HepG2 (cell line): ENCODE data around the gene C9orf50. TPM values are rescaled to one million over a fixed set of nuclear protein-coding genes. Genes with fewer than 3 reads are reported as not detected.
A peak's percentile ranks its signal among the peaks of the same experiment; 100 is the strongest.

Experiments used
- CC2D1A ChIP-seq: sonication (generic); formaldehyde crosslinking; IDR thresholded peaks from 2 replicates; pipeline ENCODE4 v1.8.1; 2023; ENCODE audit warnings: mild to moderate bottlenecking, missing genetic modification reagents
- EEA1 ChIP-seq: sonication (generic); formaldehyde crosslinking; IDR thresholded peaks from 2 replicates; pipeline ENCODE4 v1.5.1; 2020; ENCODE audit warnings: mild to moderate bottlenecking, missing genetic modification reagents, borderline replicate concordance
- EP300 ChIP-seq, 3 experiments: sonication (generic) in 1 of 3; formaldehyde crosslinking in 1 of 3; IDR thresholded peaks; 2 replicates each; pipeline versions ENCODE4 v1.5.1 to v1.6.1; 2011 to 2020; ENCODE audit warnings: low read depth in 2 of 3, low read length in 2 of 3, borderline replicate concordance in 1 of 3, improper control_type of control experiment in 1 of 3, mild to moderate bottlenecking in 1 of 3, missing genetic modification reagents in 1 of 3, moderate library complexity in 1 of 3
- JUN ChIP-seq: sonication (generic); formaldehyde crosslinking; IDR thresholded peaks from 2 replicates; pipeline ENCODE4 v1.4.0; 2020; ENCODE audit warnings: mild to moderate bottlenecking, missing genetic modification reagents
- KDM5B ChIP-seq: sonication (generic); formaldehyde crosslinking; IDR thresholded peaks from 2 replicates; pipeline ENCODE4 v1.4.0; 2020; ENCODE audit warnings: missing genetic modification reagents, mild to moderate bottlenecking, borderline replicate concordance
- MAFK ChIP-seq, 2 experiments: IDR thresholded peaks in 1 of 2; conservative IDR thresholded peaks in 1 of 2; 2 replicates each; pipeline ENCODE4 v1.6.1; 2011; ENCODE audit warnings: improper control_type of control experiment in 2 of 2, low read length in 2 of 2
- MEF2D ChIP-seq: sonication (generic); formaldehyde crosslinking; IDR thresholded peaks from 2 replicates; pipeline ENCODE4 v1.5.1; 2020; ENCODE audit warnings: mild to moderate bottlenecking, missing genetic modification reagents
- SIN3B ChIP-seq: fragments of 150-350 bp; IDR thresholded peaks from 2 replicates; pipeline ENCODE4 v1.6.1; 2014; ENCODE audit warnings: low read length
- SKI ChIP-seq: fragments of 450-650 bp; IDR thresholded peaks from one replicate; pipeline ENCODE4 v1.6.1; 2018; ENCODE audit warnings: mild to moderate bottlenecking; ENCODE audit not compliant: partially characterized antibody
- ZNF143 ChIP-seq: sonication (generic); formaldehyde crosslinking; IDR thresholded peaks from 2 replicates; pipeline ENCODE4 v1.4.0; 2020; ENCODE audit warnings: missing genetic modification reagents
- ZNF546 ChIP-seq: sonication (generic); formaldehyde crosslinking; conservative IDR thresholded peaks from 2 replicates; pipeline ENCODE4 v1.8.1; 2023; ENCODE audit warnings: mild to moderate bottlenecking, missing genetic modification reagents
- ZNF75D ChIP-seq: sonication (generic); formaldehyde crosslinking; IDR thresholded peaks from 2 replicates; pipeline ENCODE4 v1.8.1; 2023; ENCODE audit warnings: missing genetic modification reagents, mild to moderate bottlenecking, borderline replicate concordance
- polyA plus RNA-seq, 8 experiments: library from polyadenylated mRNA; depleted of rRNA in 3 of 8; stranded (reverse) in 7 of 8; unstranded in 1 of 8; fragments of >200 nt; fragmentation: Illumina TruSeq in 4 of 8; extraction: Trizol in 4 of 8; gene quantifications; 2 replicates each; pipeline versions ENCODE4 v1.2.1 to v1.2.3, GENCODE V29; 2011 to 2016; ENCODE audit warnings: low read depth in 4 of 8, missing spikeins in 1 of 8, mixed read lengths in 1 of 8; ENCODE audit not compliant: insufficient read depth in 1 of 8
- total RNA-seq, 5 experiments: library from RNA; depleted of rRNA; stranded (reverse); fragments of >200 nt; fragmentation: Illumina TruSeq; extraction: Trizol; gene quantifications; 2 replicates each; pipeline ENCODE4 v1.2.3, GENCODE V29; 2016; ENCODE audit warnings: low read depth in 1 of 5
- TF ChIP-seq, protein P1 (sequence below), 2 experiments: sonication (generic) in 1 of 2; formaldehyde crosslinking in 1 of 2; IDR thresholded peaks; 2 replicates each; pipeline versions ENCODE4 v1.4.0 to v1.6.1; 2016 to 2020; ENCODE audit warnings: borderline replicate concordance in 1 of 2, low read depth in 1 of 2, mild to moderate bottlenecking in 1 of 2, missing genetic modification reagents in 1 of 2
- TF ChIP-seq, protein P2 (sequence below): sonication (generic); formaldehyde crosslinking; IDR thresholded peaks from 2 replicates; pipeline ENCODE4 v1.8.0; 2022; ENCODE audit warnings: missing genetic modification reagents, mild to moderate bottlenecking, inconsistent platforms, borderline replicate concordance
- TF ChIP-seq, protein P3 (sequence below): IDR thresholded peaks from 2 replicates; pipeline ENCODE4 v1.6.1; 2016; ENCODE audit warnings: mild to moderate bottlenecking
- TF ChIP-seq, protein P4 (sequence below): sonication (generic); formaldehyde crosslinking; IDR thresholded peaks from 2 replicates; pipeline ENCODE4 v1.5.0; 2020; ENCODE audit warnings: missing genetic modification reagents
- TF ChIP-seq, protein P5 (sequence below): sonication (generic); formaldehyde crosslinking; IDR thresholded peaks from 2 replicates; pipeline ENCODE4 v1.8.0; 2022; ENCODE audit warnings: missing genetic modification reagents, low read depth, mild to moderate bottlenecking, borderline replicate concordance

Gene C9orf50
- total and polyA plus RNA-seq, 2 of the 13 experiments (the other 11 are each of a cell fraction or from before 2014, with no cell fraction given) = not detected

DNA sequence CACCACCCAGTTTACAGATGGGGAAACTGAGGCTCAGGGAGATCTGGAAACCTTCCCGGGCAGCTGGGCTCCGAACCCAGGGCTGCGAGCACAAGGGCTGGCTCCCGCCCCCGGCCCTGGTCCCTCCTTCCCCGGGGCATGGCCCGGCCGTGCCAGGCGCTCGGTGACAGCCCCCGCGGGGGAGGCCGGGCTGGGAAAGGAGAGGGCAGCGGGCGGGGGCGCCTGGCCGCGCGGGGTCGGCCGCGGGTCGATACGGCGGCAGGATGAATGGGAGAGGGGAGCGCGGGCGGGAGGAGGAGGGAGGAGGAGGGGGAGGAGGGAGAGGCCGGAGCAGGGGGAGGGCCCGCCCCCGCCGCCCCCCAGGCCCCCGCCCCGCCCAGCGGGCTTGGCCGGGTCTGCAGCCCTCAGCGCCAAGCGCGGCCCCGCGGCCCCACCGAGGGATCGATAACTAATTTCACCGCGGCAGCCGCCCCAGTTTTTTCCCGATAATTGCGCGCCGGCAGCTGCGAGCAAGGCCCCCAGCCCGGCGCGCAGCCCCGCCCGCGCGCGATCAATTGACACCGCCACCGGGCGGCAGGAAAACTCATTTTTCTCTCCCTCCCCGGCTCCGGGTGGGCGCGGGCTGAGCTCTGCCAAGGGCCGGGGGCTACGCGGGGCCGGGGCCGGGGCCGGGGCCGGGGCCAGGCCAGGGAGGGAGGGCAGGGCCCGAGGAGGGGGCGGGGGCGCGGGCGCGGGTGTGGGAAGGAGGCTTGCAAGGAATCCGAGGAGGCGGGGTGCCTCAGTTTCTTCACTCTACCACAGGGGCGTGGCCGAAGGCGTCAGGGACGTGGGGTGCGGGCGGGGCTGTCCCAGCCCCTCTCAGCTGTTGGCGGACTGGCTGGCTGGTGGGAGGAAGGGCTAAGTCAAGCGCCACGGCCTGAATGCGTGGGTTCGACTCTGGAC, 52.1 kb downstream of the C9orf50 start (continued):
- TF ChIP-seq, protein P1, sequence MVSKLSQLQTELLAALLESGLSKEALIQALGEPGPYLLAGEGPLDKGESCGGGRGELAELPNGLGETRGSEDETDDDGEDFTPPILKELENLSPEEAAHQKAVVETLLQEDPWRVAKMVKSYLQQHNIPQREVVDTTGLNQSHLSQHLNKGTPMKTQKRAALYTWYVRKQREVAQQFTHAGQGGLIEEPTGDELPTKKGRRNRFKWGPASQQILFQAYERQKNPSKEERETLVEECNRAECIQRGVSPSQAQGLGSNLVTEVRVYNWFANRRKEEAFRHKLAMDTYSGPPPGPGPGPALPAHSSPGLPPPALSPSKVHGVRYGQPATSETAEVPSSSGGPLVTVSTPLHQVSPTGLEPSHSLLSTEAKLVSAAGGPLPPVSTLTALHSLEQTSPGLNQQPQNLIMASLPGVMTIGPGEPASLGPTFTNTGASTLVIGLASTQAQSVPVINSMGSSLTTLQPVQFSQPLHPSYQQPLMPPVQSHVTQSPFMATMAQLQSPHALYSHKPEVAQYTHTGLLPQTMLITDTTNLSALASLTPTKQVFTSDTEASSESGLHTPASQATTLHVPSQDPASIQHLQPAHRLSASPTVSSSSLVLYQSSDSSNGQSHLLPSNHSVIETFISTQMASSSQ (IDR thresholded peaks at IDR 0.05; ENCODE audit: low read depth) = peak; percentile 14; the same call in 1 of the 2 replicates
- TF ChIP-seq, protein P1 (CRISPR knock-in tag; IDR thresholded peaks at IDR 0.05; ENCODE audit: borderline replicate concordance) = peak; percentile 75; the same call in 1 of the 2 replicates
- no peak for TF ChIP-seq MEF2D (CRISPR knock-in tag)
- TF ChIP-seq, protein P2, sequence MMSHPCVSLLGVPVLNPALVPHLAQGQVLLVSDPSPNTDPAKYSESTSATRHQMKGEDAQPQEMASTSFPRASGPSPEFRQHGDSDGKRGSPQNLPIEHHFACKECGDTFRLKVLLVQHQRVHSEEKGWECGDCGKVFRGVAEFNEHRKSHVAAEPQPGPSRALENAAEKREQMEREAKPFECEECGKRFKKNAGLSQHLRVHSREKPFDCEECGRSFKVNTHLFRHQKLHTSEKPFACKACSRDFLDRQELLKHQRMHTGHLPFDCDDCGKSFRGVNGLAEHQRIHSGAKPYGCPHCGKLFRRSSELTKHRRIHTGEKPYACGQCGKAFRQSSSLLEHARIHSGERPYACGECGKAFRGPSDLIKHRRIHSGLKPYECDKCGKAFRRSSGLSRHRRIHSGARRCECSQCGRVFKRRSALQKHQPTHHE (CRISPR knock-in tag) = no peak
- TF ChIP-seq, protein P3, sequence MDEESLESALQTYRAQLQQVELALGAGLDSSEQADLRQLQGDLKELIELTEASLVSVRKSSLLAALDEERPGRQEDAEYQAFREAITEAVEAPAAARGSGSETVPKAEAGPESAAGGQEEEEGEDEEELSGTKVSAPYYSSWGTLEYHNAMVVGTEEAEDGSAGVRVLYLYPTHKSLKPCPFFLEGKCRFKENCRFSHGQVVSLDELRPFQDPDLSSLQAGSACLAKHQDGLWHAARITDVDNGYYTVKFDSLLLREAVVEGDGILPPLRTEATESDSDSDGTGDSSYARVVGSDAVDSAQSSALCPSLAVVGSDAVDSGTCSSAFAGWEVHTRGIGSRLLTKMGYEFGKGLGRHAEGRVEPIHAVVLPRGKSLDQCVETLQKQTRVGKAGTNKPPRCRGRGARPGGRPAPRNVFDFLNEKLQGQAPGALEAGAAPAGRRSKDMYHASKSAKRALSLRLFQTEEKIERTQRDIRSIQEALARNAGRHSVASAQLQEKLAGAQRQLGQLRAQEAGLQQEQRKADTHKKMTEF = peak; percentile 30; the same call in 1 of the 2 replicates
- TF ChIP-seq JUN (CRISPR knock-in tag) = 0 out of 2 replicates have a peak, but pooled peaks have one; percentile 8
- TF ChIP-seq SKI = no peak
- TF ChIP-seq ZNF143 (CRISPR knock-in tag) = 0 out of 2 replicates have a peak, but pooled peaks have one; percentile 0
- no peak for TF ChIP-seq CC2D1A (CRISPR knock-in tag)
- peak in 1 of 2 experiments; percentile 83; a peak in 2 of 4 replicates for TF ChIP-seq EP300 (IDR thresholded peaks at IDR 0.05; ENCODE audit: low read depth in 2 of 2, low read length in 2 of 2)
- peak; percentile 40; the same call in 1 of the 2 replicates for TF ChIP-seq EP300 (CRISPR knock-in tag; IDR thresholded peaks at IDR 0.05; ENCODE audit: borderline replicate concordance)
- TF ChIP-seq, protein P4, sequence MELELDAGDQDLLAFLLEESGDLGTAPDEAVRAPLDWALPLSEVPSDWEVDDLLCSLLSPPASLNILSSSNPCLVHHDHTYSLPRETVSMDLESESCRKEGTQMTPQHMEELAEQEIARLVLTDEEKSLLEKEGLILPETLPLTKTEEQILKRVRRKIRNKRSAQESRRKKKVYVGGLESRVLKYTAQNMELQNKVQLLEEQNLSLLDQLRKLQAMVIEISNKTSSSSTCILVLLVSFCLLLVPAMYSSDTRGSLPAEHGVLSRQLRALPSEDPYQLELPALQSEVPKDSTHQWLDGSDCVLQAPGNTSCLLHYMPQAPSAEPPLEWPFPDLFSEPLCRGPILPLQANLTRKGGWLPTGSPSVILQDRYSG (CRISPR knock-in tag) = no peak
- TF ChIP-seq KDM5B (CRISPR knock-in tag) = peak; percentile 13; the same call in 1 of the 2 replicates
- no peak for TF ChIP-seq ZNF75D
- no peak for TF ChIP-seq MAFK (conservative IDR thresholded peaks at IDR 0.05 in 1 of 2, IDR thresholded peaks at IDR 0.05 in 1 of 2; ENCODE audit: low read length in 2 of 2)
- TF ChIP-seq EEA1 (CRISPR knock-in tag) = no peak
- TF ChIP-seq, protein P5, sequence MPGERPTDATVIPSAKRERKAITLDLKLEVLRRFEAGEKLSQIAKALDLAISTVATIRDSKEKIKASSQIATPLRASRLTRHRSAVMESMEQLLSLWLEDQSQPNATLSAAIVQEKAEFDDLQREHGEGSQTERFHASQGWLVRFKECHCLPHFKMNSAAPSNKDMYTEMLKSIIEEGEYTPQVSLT (CRISPR knock-in tag) = no peak
- no peak for TF ChIP-seq SIN3B
- TF ChIP-seq ZNF546 (CRISPR knock-in tag) = no peak; the same call in 1 of the 2 replicates
